ENCODE measurements around the gene TULP4. TPM values are rescaled to one million over a fixed set of nuclear protein-coding genes. Genes with fewer than 3 reads are reported as not detected.

The TULP4 gene
- total RNA-seq, 1 experiment from 2014 or later: 105 TPM

GRCh38 chr6:158496700-158497099 lies 184.4 kb downstream of the TULP4 start:
- no peaks in the 10 kb centered on the region for H3K4me1 Mint-ChIP-seq (ENCODE audit: low read depth, unreplicated experiment)
- no peak overlapping the region for H3K27ac Mint-ChIP-seq (ENCODE audit: unreplicated experiment)
- no TSS peak for BruUV-seq (replicated peaks)
- intact Hi-C loops (cut with micrococcal nuclease; ENCODE audit: unreplicated experiment): no loop called here
- TF ChIP-seq CTCF (IDR thresholded peaks at IDR 0.05; ENCODE audit: unreplicated experiment): no peak
- no peak overlapping the region for H3K4me3 Mint-ChIP-seq (ENCODE audit: low read depth, unreplicated experiment)
- no peaks in the 10 kb centered on the region for H3K9me3 Mint-ChIP-seq (ENCODE audit: low read depth, unreplicated experiment)
- no peak for DNase-seq
- CTCF ChIA-PET: interaction anchor here (0.6 to 1.2 kb wide), 2 partner anchors 272 to 276 kb away, joined by 3 read pairs; no protein-coding TSS in a partner anchor
- peaks cover 20% of the 10 kb centered on the region for H3K36me3 Mint-ChIP-seq (ENCODE audit: insufficient read depth, unreplicated experiment)
- H3K27me3 Mint-ChIP-seq (ENCODE audit: unreplicated experiment): no peaks in the 10 kb centered on the region

- no TSS peak for BruUV-seq (replicated peaks)
- intact Hi-C loops (cut with micrococcal nuclease; ENCODE audit: unreplicated experiment): no loop called here
- Mint-ChIP-seq H3K4me1 (ENCODE audit: low read depth, unreplicated experiment) (no peaks in the 10 kb centered on the region), H3K27ac (ENCODE audit: unreplicated experiment) (no peak overlapping the region), H3K27me3 (ENCODE audit: unreplicated experiment) (no peaks in the 10 kb centered on the region), H3K36me3 (ENCODE audit: insufficient read depth, unreplicated experiment) (peaks cover 20% of the 10 kb centered on the region), H3K4me3 (ENCODE audit: low read depth, unreplicated experiment) (no peak overlapping the region), H3K9me3 (ENCODE audit: low read depth, unreplicated experiment) (no peaks in the 10 kb centered on the region)
- DNase-seq: no peak
- CTCF ChIA-PET: no interaction called here
- no peak for TF ChIP-seq CTCF (IDR thresholded peaks at IDR 0.05; ENCODE audit: unreplicated experiment)
Observed at GRCh38 chr6:158497620-158498019, 185.4 kb downstream of the TULP4 start.

GRCh38 chr6:158498362-158498761 lies 186.1 kb downstream of the TULP4 start:
- no peak for TF ChIP-seq CTCF (IDR thresholded peaks at IDR 0.05; ENCODE audit: unreplicated experiment)
- intact Hi-C loops (cut with micrococcal nuclease; ENCODE audit: unreplicated experiment): no loop called here
- DNase-seq: no peak
- Mint-ChIP-seq H3K9me3 (ENCODE audit: low read depth, unreplicated experiment) (no peaks in the 10 kb centered on the region), H3K4me1 (ENCODE audit: low read depth, unreplicated experiment) (no peaks in the 10 kb centered on the region), H3K27me3 (ENCODE audit: unreplicated experiment) (no peaks in the 10 kb centered on the region), H3K4me3 (ENCODE audit: low read depth, unreplicated experiment) (no peak overlapping the region), H3K36me3 (ENCODE audit: insufficient read depth, unreplicated experiment) (peaks cover 26% of the 10 kb centered on the region), H3K27ac (ENCODE audit: unreplicated experiment) (no peak overlapping the region)
- CTCF ChIA-PET: no interaction called here
- no TSS peak for BruUV-seq (replicated peaks)

GRCh38 chr6:158499601-158500000 lies 187.3 kb downstream of the TULP4 start:
- TF ChIP-seq CTCF (IDR thresholded peaks at IDR 0.05; ENCODE audit: unreplicated experiment): no peak
- Mint-ChIP-seq H3K4me3 (ENCODE audit: low read depth, unreplicated experiment) (no peak overlapping the region), H3K27me3 (ENCODE audit: unreplicated experiment) (no peaks in the 10 kb centered on the region), H3K4me1 (ENCODE audit: low read depth, unreplicated experiment) (no peaks in the 10 kb centered on the region), H3K27ac (ENCODE audit: unreplicated experiment) (no peak overlapping the region), H3K9me3 (ENCODE audit: low read depth, unreplicated experiment) (no peaks in the 10 kb centered on the region), H3K36me3 (ENCODE audit: insufficient read depth, unreplicated experiment) (peaks cover 15% of the 10 kb centered on the region)
- no TSS peak for BruUV-seq (replicated peaks)
- CTCF ChIA-PET: no interaction called here
- intact Hi-C loops (cut with micrococcal nuclease; ENCODE audit: unreplicated experiment): no loop called here
- no peak for DNase-seq
